Heart right ventricle (tissue), 16 donors: ENCODE measurements around the gene LRRC3B. TPM values are rescaled to one million over a fixed set of nuclear protein-coding genes. Genes with fewer than 3 reads are reported as not detected.
"Not testable (repeated sequence)": the region's sequence is repeated elsewhere in the genome, so short reads cannot be mapped to it uniquely, and the experiment has no call there.

Source experiments
- ATAC-seq, 8 donors: fragments of 200-7000 bp; cut with Tn5 transposase; one replicate each; pipeline ENCODE4 v1.9.1; 2020; ENCODE audit warnings: mild to moderate bottlenecking in 8 of 8, moderate library complexity in 8 of 8, moderate number of reproducible peaks in 1 of 8
- DNase-seq, 2 donors: peaks; one replicate each; pipeline ENCODE4 v3.0.0-alpha.2; 2020
- H3K27ac ChIP-seq, 10 donors: fragments of 200-600 bp; sonication (generic) in 2 of 10; one replicate each; pipeline versions ENCODE4 v1.5.0 to v1.8.0; 2020 to 2022; ENCODE audit warnings: mild to moderate bottlenecking in 3 of 10
- H3K27me3 ChIP-seq, 7 donors: fragments of 200-600 bp; one replicate each; pipeline ENCODE4 v1.8.0; 2021 to 2022; ENCODE audit warnings: mild to moderate bottlenecking in 2 of 7
- H3K36me3 ChIP-seq, 9 donors: fragments of 200-600 bp; sonication (generic) in 1 of 9; one replicate each; pipeline versions ENCODE4 v1.5.0 to v1.8.0; 2020 to 2022; ENCODE audit warnings: mild to moderate bottlenecking in 2 of 9
- H3K4me1 ChIP-seq, 9 donors: fragments of 200-600 bp; sonication (generic) in 1 of 9; one replicate each; pipeline versions ENCODE4 v1.5.0 to v1.8.0; 2020 to 2022; ENCODE audit warnings: mild to moderate bottlenecking in 4 of 9
- H3K4me3 ChIP-seq, 10 donors: fragments of 200-600 bp; sonication (generic) in 2 of 10; one replicate each; pipeline versions ENCODE4 v1.5.0 to v1.8.0; 2020 to 2022; ENCODE audit warnings: mild to moderate bottlenecking in 7 of 10, moderate library complexity in 2 of 10
- H3K9me3 ChIP-seq, 11 donors: fragments of 200-600 bp in 10 of 11; sonication (generic) in 2 of 11; one replicate each; pipeline versions ENCODE4 v1.5.0 to v1.8.0; 2013 to 2022; ENCODE audit warnings: mild to moderate bottlenecking in 2 of 11, control low read depth in 1 of 11, moderate library complexity in 1 of 11
- CTCF ChIP-seq, 9 donors: fragments of 200-600 bp; sonication (generic) in 2 of 9; IDR thresholded peaks; one replicate each; pipeline versions ENCODE4 v1.5.0 to v1.8.0; 2021 to 2022; ENCODE audit warnings: antibody characterized with exemption in 9 of 9, mild to moderate bottlenecking in 5 of 9, moderate library complexity in 1 of 9
- WGBS, 2 donors: extraction: QIAGEN DNeasy Blood & Tissue Kit; methylation state at CpG; one replicate each; pipeline ENCODE4 v1.1.7; 2013; ENCODE audit warnings: inconsistent platforms in 1 of 2; 5-methylcytosine and 5-hydroxymethylcytosine counted together
- intact Hi-C, 10 donors: fragments of 100-400 bp; cut with DNase I; formaldehyde crosslinking; loops; one replicate each; pipeline versions ENCODE4 v1.11.1 to v1.14.2; 2022
- polyA plus RNA-seq, 2 donors: library from polyadenylated mRNA; stranded (reverse); fragments of 200-250 nt; gene quantifications; one replicate each; pipeline ENCODE4 v1.2.3, GENCODE V29; 2013
- total RNA-seq, 10 donors: library from RNA; stranded (reverse); fragmentation: NEBNext Ultra II Directional in 3 of 10; extraction: Animal tissue kit (Norgen Biotek cat#: 25700) in 3 of 10; gene quantifications; one replicate each; pipeline versions ENCODE4 v1.2.1 to v1.2.4, GENCODE V29; 2021 to 2023
- donor health status: Arrhythmogenic right ventricular cardiomyopathy.
- donor health status: ischemic (EF 13 %, LVEDD 7.1; RV severe dilation, severe dysfunction).
- donor health status: healthy with polysubstance abuse.
- donor health status: DM: no; HTN: yes; CAD: no.
- donor health status: DM: no; HTN: no; CAD: no.
- donor health status: ischemic (EF 25% LVEDD 6.9; RV normal size, moderate dysfunction).
- donor health status: ischemic (EF 25% LVEDD 5.7; RV mildly dilated, moderate dysfunction).
- donor health status: healthy.
- donor health status: DM: yes; HTN: yes; CAD: no.
- donor health status: Ischemic cardiomyopathy.
- donor health status: ischemic (EF 35%, LVEDD 5.7; RV mildly dilated, moderate dysfunction).
- donor health status: nonischemic (EF 11% LVEDD 7.7; RV severe dilation, severe dysfunction).
- donor health status: DM: yes; HTN: yes; CAD: no.
- donor health status: PGD.
- donor health status: ischemic (EF 29% LVEDD 5.4; RV normal size, mild dysfunction).
- donor health status: nonischemic (EF 23%, LVEDD 6.1; RV moderate dilation, normal function).

LRRC3B gene
- total and polyA plus RNA-seq, 12 donors: 0.04 to 0.55 (median 0.17) TPM; not detected in 3

DNA sequence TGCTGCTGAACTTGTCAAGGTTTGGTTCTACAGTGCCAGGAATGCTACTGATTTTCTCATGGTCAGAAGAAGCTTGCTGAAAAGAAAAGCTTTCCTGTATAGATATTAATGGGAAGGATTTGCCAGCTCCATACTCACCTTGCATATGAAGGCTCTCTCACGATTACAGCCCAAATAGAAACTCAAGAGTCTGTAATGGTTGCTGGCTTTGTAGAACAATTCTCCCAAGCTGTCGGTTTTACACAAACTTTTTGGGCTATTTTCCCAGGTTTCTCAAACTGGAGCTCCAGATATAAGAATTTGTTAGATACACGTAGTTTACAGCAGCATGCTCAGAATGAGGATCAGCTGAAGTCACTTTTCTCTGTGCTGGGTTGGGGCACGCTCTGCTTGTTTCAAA is 30.1 kb upstream of the LRRC3B start:
- ATAC-seq: no peak
- 71 to 78% methylated on average over 4 of the region's 4 CpGs for WGBS, 2 donors
- intact Hi-C loops: no loop called here
- Histone ChIP-seq H3K9me3 (peaks cover 0 to 21% (median 0%) of the 10 kb centered on the region in 11 donors), H3K36me3 (no peaks in the 10 kb centered on the region), H3K27me3 (no peaks in the 10 kb centered on the region), H3K4me1 (no peaks in the 10 kb centered on the region), H3K27ac (no peak overlapping the region), H3K4me3 (no peak overlapping the region)
- TF ChIP-seq CTCF (IDR thresholded peaks at IDR 0.05): no peak
- DNase-seq: no peak

DNA sequence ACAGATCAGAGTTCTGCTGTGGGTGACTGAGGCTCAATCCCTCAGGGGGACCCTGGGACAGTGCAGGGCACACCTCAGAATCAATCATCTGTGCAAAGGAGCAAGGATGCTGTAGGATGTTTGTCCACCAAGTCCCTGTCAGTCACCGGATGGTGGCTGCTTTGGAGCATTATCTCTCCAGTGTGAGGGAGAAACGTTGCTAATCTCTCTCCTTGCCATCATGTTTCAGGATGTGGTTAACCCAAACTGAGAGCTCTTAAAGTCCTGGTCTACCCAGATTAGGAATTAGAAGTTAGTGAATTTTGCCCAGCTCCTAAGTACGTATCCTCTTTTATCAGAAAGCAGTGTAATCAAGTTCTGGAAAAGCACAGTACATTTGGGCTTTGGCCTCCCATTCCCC is 26.2 kb upstream of the LRRC3B start:
- no peak for DNase-seq
- Histone ChIP-seq H3K27me3 (no peaks in the 10 kb centered on the region), H3K36me3 (no peaks in the 10 kb centered on the region), H3K4me3 (no peak overlapping the region), H3K9me3 (peaks cover 0 to 12% (median 0%) of the 10 kb centered on the region in 11 donors), H3K27ac (no peak overlapping the region), H3K4me1 (no peaks in the 10 kb centered on the region)
- TF ChIP-seq CTCF (IDR thresholded peaks at IDR 0.05): no peak
- intact Hi-C loops: no loop called here
- 62 to 72% methylated on average over 3 of the region's 3 CpGs for WGBS, 2 donors
- ATAC-seq: no peak

- intact Hi-C loops, H3K27me3 ChIP-seq, H3K36me3 ChIP-seq, DNase-seq, H3K4me1 ChIP-seq, H3K4me3 ChIP-seq, H3K27ac ChIP-seq, ATAC-seq: not testable (repeated sequence)
- H3K9me3 ChIP-seq: peaks cover 0 to 33% (median 5%) of the 10 kb centered on the region in 11 donors
- WGBS, 2 donors: 80 to 88% methylated on average over 1 of the region's 1 CpG
Observed at GRCh38 chr3:26603311-26603710, 19.3 kb upstream of the LRRC3B start.

- 41 to 45% methylated on average over 3 of the region's 3 CpGs for WGBS, 2 donors
- H3K27ac ChIP-seq, H3K36me3 ChIP-seq, H3K4me3 ChIP-seq, H3K4me1 ChIP-seq, H3K27me3 ChIP-seq, ATAC-seq, DNase-seq, intact Hi-C loops: not testable (repeated sequence)
- peaks cover 0 to 33% (median 5%) of the 10 kb centered on the region in 11 donors for H3K9me3 ChIP-seq
Observed at GRCh38 chr3:26603771-26604170, 18.8 kb upstream of the LRRC3B start.

GRCh38 chr3:26614006-26614685 is 8.4 kb upstream of the LRRC3B start:
- intact Hi-C loops: no loop called here
- no peak overlapping the region for H3K4me3 ChIP-seq
- peaks cover 0 to 13% (median 0%) of the 10 kb centered on the region in 9 donors for H3K4me1 ChIP-seq
- peaks cover 0 to 4% (median 0%) of the 10 kb centered on the region in 11 donors for H3K9me3 ChIP-seq
- WGBS, 2 donors: 51 to 54% methylated on average over 8 of the region's 8 CpGs
- DNase-seq (no peak), ATAC-seq (peak in 5 of 8 donors; percentile 27 to 79 (median 53))
- peak overlapping the region in 1 of 10 donors; percentile 52 for H3K27ac ChIP-seq
- H3K27me3 ChIP-seq: peaks cover 0 to 13% (median 4%) of the 10 kb centered on the region in 7 donors
- TF ChIP-seq CTCF (IDR thresholded peaks at IDR 0.05): no peak
- H3K36me3 ChIP-seq: no peaks in the 10 kb centered on the region
